HEK293 (cell line): ENCODE results near the gene COL8A1.

Source experiments
- ZBTB21 ChIP-seq: fragments of 450-650 bp; formaldehyde crosslinking; IDR thresholded peaks from 2 replicates; pipeline ENCODE4 v1.5.1; 2017; ENCODE audit warnings: missing biosample characterization, missing genetic modification characterization
- ZNF23 ChIP-seq: fragments of 450-650 bp; formaldehyde crosslinking; IDR thresholded peaks from 2 replicates; pipeline ENCODE4 v1.5.1; 2016; ENCODE audit warnings: missing biosample characterization, missing genetic modification characterization, borderline replicate concordance
- ZNF350 ChIP-seq: fragments of 450-650 bp; formaldehyde crosslinking; IDR thresholded peaks from 2 replicates; pipeline ENCODE4 v1.5.0; 2017; ENCODE audit warnings: missing biosample characterization, mild to moderate bottlenecking, missing genetic modification characterization
- ZNF398 ChIP-seq: fragments of 450-650 bp; formaldehyde crosslinking; IDR thresholded peaks from 2 replicates; pipeline ENCODE4 v1.5.1; 2017; ENCODE audit warnings: missing biosample characterization, missing genetic modification characterization
- ZNF549 ChIP-seq: fragments of 450-650 bp; IDR thresholded peaks from 2 replicates; pipeline ENCODE4 v1.5.1; 2018; ENCODE audit warnings: missing biosample characterization, missing genetic modification characterization, mild to moderate bottlenecking, inconsistent platforms, moderate library complexity
- TF ChIP-seq, protein P1 (sequence below): fragments of 450-650 bp; formaldehyde crosslinking; IDR thresholded peaks from 2 replicates; pipeline ENCODE4 v1.5.1; 2016; ENCODE audit warnings: missing biosample characterization, missing genetic modification characterization

DNA sequence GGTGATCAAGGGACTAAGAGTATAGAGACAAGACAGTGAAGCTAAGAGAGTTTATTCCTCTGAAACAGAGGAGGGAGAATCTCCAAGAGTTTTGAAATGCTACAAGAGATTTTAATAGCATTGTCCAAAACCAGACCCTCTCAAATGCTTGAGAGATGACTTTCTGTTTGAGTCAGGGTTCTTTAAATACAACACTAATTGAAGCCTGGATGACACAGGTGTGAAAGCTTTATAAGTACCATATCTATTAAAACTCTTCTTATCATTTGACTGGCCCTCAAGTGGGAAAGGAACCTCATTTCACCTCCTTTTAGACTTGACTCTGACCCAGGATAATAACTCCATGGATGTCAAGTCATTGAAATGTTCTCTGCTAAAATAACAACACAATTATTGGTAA is 5.6 kb downstream of the COL8A1 start:
- TF ChIP-seq, protein P1, sequence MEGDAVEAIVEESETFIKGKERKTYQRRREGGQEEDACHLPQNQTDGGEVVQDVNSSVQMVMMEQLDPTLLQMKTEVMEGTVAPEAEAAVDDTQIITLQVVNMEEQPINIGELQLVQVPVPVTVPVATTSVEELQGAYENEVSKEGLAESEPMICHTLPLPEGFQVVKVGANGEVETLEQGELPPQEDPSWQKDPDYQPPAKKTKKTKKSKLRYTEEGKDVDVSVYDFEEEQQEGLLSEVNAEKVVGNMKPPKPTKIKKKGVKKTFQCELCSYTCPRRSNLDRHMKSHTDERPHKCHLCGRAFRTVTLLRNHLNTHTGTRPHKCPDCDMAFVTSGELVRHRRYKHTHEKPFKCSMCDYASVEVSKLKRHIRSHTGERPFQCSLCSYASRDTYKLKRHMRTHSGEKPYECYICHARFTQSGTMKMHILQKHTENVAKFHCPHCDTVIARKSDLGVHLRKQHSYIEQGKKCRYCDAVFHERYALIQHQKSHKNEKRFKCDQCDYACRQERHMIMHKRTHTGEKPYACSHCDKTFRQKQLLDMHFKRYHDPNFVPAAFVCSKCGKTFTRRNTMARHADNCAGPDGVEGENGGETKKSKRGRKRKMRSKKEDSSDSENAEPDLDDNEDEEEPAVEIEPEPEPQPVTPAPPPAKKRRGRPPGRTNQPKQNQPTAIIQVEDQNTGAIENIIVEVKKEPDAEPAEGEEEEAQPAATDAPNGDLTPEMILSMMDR, result no peak
- TF ChIP-seq ZNF549 (tag by site-specific recombination) (no peak), ZNF23 (no peak), ZNF350 (tag by site-specific recombination) (no peak), ZBTB21 (tag by site-specific recombination) (no peak), ZNF398 (tag by site-specific recombination) (no peak)
